Measurements from ENCODE around the gene ANAPC13.

DNA sequence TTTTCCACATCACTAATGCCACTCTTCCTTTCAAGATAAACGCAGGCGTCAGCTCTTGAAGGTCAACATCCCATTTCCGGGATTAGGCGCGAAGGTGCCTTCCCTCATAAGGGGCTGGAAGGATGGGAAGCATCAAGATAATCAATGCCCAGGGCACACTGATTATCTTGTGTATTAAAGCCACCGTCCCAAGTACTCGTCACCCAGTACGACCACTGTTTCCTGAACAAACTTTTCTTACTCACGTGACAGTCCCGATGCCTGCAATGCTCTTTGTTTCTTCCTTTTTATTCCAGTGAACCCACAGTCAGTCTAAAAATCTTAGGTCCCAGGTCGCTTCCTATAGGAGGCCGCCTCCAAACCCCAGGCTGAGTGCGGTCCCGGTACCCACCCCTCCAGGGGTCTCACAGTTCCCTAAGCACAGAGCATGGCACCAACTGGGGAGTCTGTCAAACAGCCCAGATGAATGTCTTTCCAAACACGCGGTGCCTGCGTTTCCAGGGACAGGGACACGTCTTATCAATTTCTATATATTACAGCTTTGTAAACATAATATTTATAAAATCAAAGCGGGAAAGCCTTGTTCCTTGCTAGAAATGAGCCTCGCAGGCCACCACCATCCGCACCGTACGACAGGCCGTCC, 589 bp downstream of the ANAPC13 start:
- TF ChIP-seq POLR2A (IDR thresholded peaks at IDR 0.05), result no peak
- no peak for TF ChIP-seq POLR2AphosphoS5 (IDR thresholded peaks at IDR 0.05; ENCODE audit: insufficient read depth in 1 of 2, low read depth in 1 of 2)
- TF ChIP-seq, protein P1, sequence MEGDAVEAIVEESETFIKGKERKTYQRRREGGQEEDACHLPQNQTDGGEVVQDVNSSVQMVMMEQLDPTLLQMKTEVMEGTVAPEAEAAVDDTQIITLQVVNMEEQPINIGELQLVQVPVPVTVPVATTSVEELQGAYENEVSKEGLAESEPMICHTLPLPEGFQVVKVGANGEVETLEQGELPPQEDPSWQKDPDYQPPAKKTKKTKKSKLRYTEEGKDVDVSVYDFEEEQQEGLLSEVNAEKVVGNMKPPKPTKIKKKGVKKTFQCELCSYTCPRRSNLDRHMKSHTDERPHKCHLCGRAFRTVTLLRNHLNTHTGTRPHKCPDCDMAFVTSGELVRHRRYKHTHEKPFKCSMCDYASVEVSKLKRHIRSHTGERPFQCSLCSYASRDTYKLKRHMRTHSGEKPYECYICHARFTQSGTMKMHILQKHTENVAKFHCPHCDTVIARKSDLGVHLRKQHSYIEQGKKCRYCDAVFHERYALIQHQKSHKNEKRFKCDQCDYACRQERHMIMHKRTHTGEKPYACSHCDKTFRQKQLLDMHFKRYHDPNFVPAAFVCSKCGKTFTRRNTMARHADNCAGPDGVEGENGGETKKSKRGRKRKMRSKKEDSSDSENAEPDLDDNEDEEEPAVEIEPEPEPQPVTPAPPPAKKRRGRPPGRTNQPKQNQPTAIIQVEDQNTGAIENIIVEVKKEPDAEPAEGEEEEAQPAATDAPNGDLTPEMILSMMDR (IDR thresholded peaks at IDR 0.05), result no peak
